ENCODE data around the gene MORN5.
A peak's percentile ranks its signal among the peaks of the same experiment; 100 is the strongest.

MORN5 gene

GRCh38 chr9:122206118-122207046 lies 46.7 kb downstream of the MORN5 start:
- H3K4me3 ChIP-seq (ENCODE audit: low read depth, low read length), result no peak overlapping the region
- in situ Hi-C loops (cut with HindIII; ENCODE audit: low sequenced_read_pairs), result no loop called here
- TF ChIP-seq CTCF (IDR thresholded peaks at IDR 0.05; ENCODE audit: low read depth, low read length), result no peak
- peak; percentile 76 for DNase-seq (ENCODE audit: low read depth, low spot score)

GRCh38 chr9:122207096-122207495 lies 47.4 kb downstream of the MORN5 start:
- TF ChIP-seq CTCF (IDR thresholded peaks at IDR 0.05; ENCODE audit: low read depth, low read length), result no peak
- no peak for DNase-seq (ENCODE audit: low read depth, low spot score)
- in situ Hi-C loops (cut with HindIII; ENCODE audit: low sequenced_read_pairs), result no loop called here
- H3K4me3 ChIP-seq (ENCODE audit: low read depth, low read length), result no peak overlapping the region

- no peak for DNase-seq (ENCODE audit: low read depth, low spot score)
- TF ChIP-seq CTCF (IDR thresholded peaks at IDR 0.05; ENCODE audit: low read depth, low read length), result no peak
- in situ Hi-C loops (cut with HindIII; ENCODE audit: low sequenced_read_pairs), result no loop called here
- H3K4me3 ChIP-seq (ENCODE audit: low read depth, low read length), result no peak overlapping the region
Measured at GRCh38 chr9:122209451-122209850, 49.7 kb downstream of the MORN5 start.

GRCh38 chr9:122212473-122213004 lies 52.8 kb downstream of the MORN5 start:
- in situ Hi-C loops (cut with HindIII; ENCODE audit: low sequenced_read_pairs), result no loop called here
- no peak for DNase-seq (ENCODE audit: low read depth, low spot score)
- TF ChIP-seq CTCF (IDR thresholded peaks at IDR 0.05; ENCODE audit: low read depth, low read length), result no peak
- no peak overlapping the region for H3K4me3 ChIP-seq (ENCODE audit: low read depth, low read length)

GRCh38 chr9:122213102-122213588 lies 53.4 kb downstream of the MORN5 start:
- no peak for TF ChIP-seq CTCF (IDR thresholded peaks at IDR 0.05; ENCODE audit: low read depth, low read length)
- in situ Hi-C loops (cut with HindIII; ENCODE audit: low sequenced_read_pairs), result no loop called here
- DNase-seq (ENCODE audit: low read depth, low spot score), result no peak
- H3K4me3 ChIP-seq (ENCODE audit: low read depth, low read length), result no peak overlapping the region

GRCh38 chr9:122213589-122214413 lies 54.1 kb downstream of the MORN5 start:
- DNase-seq (ENCODE audit: low read depth, low spot score), result no peak
- no peak overlapping the region for H3K4me3 ChIP-seq (ENCODE audit: low read depth, low read length)
- in situ Hi-C loops (cut with HindIII; ENCODE audit: low sequenced_read_pairs), result no loop called here
- TF ChIP-seq CTCF (IDR thresholded peaks at IDR 0.05; ENCODE audit: low read depth, low read length), result no peak
